GM21390 (cell line): ENCODE measurements around the gene PEA15.

Source experiments
- ATAC-seq: cut with Tn5 transposase; IDR thresholded peaks from one replicate; pipeline ENCODE4 v1.9.1; 2021; ENCODE audit not compliant: unreplicated experiment

Gene PEA15

DNA sequence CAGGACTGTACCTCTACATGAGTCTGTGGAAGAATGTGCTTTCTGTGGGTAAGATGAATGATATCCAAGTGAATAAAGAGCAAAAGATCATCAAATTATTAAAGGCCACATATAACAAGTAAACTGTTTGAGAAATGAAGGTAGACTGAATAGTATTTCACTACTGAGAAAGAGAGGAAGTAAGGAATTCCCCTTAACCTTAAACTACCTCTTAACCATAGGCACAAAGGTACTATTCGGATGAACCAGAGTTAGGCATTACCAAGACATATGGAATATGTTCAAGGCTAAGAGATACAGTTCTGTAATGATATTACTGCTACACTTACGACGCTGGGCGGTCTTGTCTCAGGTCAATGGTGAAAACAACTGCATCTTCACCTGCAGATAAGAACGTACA, 31.6 kb downstream of the PEA15 start:
- ATAC-seq, result no peak

DNA sequence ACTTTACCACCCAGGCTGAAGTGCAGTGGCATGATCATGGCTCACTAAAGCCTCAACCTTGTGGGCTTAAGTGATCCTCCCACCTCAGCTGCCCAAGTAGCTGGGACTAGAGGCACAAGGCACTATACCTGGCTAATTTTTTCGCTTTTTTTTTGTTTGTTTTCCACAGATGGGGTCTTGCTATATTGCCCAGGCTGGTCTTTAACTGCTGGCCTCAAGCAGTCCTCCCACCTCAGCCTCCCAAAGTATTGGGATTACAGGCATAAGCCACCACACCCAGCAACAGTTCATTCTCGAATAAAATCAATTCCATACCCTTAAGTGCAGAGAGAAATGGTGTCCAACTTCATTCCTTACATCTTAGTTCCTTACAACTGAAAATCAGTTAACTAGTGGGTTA, 32.4 kb downstream of the PEA15 start:
- ATAC-seq, result no peak

DNA sequence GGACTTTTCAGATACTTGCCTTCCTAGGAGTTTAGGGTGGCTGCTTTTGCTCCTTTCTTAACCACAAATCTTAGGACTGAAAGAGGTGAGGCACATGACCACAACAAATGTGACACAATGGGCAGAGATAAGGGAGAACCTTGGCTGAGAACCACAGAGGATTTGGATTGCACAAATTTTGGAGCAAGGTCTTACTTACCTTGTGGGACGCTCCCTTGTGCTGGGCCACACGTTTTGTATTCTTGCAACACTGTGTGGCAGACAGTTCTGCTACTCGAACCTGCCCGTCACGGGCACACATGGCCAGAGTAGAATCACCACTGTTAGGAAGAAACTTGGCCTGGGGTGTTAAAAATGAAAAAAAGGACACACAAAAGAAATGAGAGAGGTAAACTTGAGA, 33.2 kb downstream of the PEA15 start:
- ATAC-seq, result no peak

DNA sequence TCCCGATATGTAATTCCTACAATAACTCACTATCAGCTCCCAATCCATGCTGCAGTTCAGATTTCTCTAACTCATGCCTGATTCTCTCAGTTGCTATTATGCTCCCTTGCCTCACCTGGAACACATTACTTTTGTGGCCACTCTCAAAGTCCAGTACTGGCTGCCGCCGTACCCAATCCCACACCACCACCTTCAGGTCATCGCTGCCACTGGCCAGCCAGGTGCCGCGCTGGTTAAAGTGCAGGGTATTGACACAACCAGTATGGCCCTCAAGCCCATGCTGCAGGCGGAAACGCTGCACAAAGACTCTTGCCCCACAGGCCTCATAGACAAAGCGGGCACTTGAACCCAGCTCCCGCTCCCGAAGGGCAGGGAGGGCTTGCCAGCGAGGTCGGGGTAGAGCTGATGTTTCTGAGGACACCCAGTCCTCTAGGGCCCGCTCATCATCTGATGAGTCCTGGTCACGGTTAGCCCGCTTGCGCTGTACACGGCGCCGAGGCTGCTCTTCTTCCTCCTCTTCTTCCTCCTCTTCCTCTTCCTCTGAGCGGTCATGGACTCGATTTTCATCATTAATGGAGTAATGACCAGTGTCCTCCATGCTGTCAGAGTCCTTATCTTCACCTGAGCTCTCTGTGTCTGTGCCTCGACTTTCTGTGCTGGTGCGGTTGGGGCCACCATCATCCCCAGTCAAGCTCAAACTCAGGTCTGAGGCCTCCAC, 34.6 kb downstream of the PEA15 start:
- no peak for ATAC-seq

DNA sequence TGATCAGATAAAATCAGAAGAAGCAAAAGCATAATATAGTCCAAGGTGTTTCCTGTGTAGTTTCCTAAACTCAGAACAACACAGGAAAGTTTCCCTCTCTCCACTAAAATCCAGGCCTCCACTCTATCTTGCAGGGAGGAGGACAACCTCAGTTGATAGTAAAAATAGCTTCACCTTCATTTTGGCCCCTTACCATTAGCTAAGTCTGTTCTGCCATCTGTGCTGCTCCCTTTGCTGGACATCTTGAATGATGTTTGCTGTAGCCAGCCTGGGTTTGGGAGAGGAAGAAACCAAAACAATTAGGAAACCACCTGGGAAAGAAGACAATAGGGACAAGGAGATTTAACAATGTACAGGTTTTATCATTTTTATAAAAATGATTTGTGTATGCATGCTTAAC, 38.6 kb downstream of the PEA15 start:
- ATAC-seq, result no peak

DNA sequence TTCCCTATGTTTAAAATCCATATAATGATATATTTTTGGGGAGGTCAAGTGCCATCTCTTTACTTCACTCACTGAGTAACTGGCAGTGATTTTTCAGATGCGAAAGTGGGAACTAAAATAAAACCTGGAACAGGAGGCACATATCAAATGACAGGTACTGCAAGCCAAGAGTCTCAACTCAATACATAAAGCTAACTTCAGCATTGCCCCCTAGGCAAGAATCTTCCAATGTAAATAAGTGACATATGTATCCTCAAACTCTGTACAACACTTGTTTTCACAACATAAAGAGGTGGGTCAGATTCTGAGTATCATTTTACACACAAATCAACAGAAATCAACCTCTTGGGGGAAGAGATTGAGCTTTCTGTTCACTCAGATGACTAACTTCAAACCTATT, 39.0 kb downstream of the PEA15 start:
- no peak for ATAC-seq

DNA sequence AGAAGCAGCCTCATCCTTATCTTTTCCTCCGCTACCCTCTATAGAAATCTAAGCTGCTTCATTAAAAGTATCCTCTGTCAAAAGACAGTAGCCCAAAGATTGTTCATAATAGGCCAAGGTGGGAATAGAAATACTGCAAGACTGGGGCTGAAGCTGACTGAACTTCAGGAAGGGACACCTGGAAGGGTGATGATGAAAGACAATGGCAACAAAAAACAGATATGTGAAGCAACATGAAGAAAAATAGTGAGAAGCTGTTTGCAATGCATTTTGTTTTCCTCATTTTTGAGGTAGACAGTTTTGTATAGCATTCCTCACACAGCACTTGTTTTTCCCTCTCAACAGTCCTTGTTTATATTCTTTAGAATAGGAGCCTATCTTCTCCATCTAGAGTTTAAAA, 40.2 kb downstream of the PEA15 start:
- no peak for ATAC-seq

DNA sequence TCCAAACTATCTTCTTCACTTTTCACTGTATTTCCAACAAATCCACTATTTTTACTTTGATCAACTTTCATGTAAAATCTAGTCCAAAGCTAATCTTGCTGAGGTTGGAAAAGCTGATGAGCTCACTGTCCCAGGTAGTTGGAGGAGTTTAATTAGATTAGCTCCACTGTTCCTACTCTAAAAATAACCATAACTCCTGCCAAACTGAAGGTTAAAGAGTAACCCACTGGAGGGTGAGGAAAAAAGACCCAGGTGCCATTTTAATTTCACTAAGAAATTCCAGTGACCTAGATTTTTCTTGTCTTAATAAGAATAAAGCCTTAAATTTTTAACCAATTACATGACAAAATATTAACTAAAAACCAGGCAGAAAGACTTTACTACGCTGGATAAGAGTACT, 41.9 kb downstream of the PEA15 start:
- ATAC-seq, result no peak

DNA sequence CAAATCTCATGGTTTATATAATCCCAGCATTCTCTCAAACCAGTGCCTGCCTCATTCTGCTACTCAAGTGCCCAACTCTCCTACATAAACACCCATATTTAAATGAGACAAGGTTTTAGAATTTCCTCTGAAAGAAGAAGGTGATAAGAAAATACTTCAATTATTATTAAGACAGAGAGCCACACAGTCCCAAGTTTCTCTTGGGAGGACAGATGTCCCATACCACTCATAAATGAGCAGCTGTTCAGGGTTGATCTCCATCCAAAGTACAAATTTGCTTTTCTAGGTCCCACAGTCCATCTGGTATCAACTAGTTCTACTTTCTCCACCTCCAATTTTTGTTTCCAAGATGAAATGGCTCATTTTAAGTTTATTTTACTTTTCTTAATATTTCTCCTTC, 45.8 kb downstream of the PEA15 start:
- no peak for ATAC-seq

DNA sequence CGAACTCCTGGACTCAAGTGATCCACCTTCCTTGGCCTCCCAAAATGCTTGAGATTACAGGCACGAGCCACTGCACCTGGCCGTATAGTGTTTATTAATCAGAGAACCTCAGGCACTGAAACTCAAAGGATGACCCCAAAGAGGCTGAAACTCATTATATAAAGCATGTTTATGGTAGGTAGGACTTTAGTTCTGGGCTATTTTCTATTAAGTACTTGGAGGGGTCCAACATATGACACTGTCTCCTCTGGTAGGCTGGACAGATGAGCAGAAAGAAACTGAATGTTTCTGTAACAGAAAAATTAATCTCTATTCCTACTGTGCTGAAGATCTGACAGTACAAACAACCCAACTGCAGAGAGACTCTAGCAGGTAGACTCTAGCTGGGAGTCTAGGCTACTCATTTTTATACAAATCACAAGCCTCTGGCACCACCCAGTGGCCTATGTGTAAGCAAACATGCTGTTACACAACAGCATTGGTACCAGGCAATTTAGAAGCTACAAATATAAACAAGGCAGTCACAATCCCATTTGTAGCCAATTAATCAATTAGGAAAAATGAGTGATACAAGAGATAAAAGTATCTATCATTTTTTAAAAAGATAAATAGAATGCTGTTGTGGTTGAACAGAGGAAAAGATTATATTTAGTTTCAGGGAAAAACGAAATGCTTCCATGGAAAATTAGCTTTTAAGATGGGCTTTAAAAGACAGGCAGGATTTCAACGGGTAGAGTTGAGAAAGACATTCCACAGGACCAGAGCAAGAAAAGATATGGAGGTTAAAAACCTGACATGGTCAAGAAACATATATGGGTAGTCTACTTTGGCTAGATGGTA, 46.7 kb downstream of the PEA15 start:
- peak; percentile 80 for ATAC-seq

DNA sequence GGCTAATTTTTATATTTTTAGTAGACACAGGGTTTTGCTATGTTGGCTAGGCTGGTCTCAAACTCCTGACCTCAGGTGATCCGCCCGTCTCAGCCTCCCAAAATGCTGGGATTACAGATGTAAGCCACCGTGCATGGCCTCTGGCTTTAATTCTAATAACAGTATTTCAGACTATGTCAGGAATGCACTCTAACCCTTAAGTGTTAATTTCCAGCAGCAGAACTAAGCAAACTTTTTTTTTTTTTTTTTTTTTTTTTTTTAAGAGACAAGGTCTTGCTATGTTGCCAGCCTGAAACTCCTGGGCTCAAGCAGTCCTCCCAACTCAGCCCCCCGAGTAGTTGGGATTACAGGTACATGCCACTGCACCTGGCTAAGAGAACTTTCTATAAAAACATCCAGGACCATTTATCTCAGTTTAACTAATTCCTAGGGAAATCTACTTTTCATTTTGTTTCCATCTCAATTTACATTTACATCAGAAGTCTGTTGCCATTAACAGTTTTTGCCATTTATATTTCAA, 50.7 kb downstream of the PEA15 start:
- ATAC-seq, result no peak

DNA sequence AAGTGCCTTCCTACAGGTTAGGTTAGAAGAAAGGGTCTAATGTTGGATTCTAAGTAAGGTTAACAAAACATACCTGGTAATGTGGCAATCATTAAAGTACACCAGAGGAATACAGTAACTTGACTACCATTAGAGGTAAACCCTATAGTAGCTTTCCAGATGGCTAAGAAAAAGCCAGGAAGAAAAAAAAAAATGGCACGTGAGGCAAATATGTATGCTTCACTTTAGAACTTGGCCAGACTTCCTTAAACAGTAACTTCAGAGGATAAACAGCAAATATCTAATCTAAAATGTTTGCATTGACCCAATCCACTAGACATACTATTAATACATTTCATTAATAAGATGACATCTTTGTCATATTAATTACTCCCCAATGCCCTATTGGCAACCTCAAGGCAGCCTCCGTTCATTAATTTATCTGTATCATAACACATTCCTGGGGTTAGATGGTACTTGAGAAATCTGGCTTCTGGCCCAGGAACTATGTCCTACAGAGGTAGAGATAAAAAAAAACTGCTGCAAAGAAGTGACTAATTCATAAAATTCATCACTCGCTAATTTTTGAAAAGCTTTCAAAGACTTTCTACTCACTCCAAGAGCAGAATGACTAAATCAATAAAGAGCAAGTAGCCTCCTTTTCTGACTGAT, 51.3 kb downstream of the PEA15 start:
- ATAC-seq, result no peak

DNA sequence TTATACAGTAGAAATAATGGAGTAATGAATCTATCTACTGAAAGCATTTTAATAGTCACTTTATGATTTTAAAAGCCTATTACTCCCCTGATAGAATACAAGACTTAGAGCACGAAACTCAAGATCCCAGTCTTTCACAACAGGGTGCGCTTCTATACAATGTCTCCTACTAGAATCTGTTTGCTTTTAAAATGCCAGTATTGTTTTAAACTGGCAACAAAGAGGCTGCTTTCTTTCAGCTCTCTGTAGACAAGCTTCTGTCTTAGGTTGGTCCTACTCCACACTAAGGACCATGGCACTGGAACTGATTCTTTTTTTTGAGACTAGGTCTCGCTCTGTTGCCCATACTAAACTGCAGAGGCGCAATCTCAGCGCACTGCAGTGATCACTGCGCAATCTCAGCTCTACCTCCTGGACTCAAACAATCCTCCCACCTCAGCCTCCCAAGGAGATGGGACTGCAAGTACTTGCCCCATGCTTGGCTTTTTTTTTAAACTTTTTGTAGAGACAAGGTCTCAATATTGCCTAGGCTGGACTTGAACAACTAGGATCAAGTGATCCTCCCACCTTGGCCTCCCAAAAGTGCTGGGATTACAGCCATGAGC, 52.3 kb downstream of the PEA15 start:
- no peak for ATAC-seq

DNA sequence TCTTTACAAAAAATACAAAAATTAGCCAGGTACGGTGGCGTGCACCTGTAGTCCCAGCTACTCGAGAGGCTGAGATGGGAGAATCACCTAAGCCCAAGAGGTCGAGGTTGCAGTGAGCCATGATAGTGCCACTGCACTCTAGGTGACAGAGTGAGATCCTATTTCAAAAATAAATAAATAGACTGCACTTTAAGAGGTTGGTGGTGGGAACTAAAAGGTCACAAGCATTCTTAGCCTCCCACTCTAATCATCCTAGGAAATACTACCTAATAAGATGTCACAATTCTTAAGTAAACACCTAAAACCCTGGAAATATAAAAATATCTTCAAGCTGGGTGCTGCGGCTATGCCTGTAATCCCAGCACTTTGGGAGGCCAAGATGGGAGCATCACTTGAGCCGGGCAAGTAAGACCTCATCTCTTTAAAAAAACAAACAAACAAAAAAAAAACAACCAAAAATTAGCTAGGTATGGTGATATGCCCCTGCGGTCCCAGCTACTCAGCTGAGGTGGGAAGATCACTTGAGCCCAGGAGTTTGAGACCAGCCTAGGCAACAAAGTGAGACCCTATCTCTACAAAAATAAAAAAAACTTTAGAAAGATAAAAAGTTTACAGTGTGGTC, 53.1 kb downstream of the PEA15 start:
- ATAC-seq, result no peak

DNA sequence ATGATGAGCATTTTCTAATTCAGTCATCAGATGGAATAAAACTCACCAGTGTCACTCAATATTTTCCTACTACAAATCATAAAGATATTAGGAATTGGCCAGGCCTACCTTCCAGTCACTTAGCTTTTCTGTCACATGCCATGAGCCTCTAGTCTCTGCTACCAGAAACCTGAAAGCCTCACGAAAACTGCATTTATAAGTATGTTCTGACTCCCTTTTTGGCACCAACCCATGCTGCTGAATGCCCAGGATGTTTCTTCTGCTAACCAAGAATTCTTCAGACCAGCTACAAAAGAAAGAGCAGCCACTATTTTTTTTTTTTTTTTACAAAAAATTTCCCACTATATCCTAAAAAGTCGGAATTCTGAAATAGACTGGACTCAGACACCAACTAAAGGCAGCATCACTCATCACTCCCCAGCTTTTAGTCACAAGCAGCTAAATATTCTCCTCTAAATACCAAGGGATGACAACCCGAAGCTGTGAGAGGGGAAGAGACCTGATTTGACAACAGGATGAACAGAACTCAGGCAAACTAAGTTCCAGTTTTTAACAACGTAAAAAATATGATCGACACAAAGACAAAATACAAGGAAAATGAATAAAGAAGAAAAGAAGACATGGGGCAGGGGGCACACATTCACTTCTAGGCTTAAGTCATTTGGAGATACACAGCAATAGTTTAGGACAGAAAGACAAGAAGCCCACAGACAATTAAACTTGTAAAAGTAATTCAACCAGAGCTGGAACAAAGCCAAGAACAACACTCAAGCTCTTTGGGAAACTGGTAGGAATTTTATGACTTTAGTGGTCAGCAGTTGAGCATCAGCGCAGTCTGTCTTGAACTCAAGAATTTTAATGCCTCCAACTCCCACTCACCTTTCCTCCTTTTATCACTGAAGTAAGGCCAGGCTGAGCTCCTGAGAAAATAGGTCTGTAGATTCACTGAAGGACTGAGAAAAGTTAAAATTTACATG, 55.5 kb downstream of the PEA15 start:
- ATAC-seq, result no peak

DNA sequence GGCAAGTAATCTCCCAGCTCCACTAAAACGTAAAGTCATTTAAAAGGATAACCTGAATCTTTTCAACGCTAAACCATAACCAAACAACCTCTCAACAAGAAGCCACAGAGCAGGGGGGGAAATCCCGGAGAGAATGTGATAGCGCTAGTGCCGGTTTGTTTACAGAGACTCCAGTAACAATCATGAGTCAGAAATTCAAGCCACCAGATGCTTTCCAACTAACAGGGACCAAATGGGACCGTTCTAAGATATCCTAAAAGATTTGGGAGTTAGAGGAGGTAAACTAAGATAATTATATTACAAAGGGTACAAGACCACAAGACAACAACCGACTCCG, 56.3 kb downstream of the PEA15 start:
- ATAC-seq, result peak; percentile 26

DNA sequence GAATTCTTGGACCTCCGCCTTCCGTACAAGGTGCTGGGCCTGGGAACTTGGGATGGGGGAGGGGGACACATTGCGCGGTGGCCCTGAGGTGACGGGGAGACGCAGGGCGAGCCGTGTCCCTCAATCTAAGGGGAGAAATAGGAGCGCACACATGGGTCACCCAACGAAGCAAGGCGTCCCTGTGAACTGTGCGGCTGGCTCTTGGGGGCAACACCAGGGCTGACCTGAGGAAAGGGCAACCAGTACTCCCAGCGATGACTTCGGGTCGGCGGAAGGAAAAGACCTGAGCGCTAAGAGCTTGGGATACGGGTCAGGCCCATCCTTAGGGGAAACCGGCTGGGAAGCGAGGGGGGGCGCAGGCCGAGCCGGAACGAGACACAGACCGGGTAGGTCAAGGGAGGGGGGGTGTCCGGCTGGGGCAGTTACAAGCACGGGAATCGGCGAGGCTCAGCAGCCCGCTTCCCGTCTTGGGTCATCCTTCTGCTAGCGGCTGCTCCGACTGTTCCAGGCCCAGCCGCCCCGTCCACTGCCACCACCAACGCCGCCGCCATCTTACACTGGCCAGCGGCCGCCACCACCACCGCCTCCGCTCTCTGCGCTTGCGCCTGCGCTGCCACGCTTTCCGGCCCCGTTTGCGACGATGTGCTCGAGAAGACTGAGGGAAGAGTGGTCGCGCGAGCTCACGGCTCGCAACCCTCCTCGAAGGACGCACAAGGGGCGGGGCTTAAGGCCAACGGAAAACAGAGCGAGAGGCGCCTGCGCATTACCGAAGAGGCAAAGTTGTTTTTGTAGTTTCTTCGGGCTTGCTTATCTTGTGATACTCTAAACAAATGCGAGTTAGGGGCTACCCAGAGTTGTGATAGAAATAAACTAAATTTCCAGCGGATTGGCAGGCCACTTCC, 57.0 kb downstream of the PEA15 start, which contains the start of gene DCAF8:
Gene DCAF8, minus strand, starts transcription at position 657 of the 902 bp plus-strand sequence. CDS start 18,541 bp downstream, outside the sequence.
- ATAC-seq, result peak; percentile 79

DNA sequence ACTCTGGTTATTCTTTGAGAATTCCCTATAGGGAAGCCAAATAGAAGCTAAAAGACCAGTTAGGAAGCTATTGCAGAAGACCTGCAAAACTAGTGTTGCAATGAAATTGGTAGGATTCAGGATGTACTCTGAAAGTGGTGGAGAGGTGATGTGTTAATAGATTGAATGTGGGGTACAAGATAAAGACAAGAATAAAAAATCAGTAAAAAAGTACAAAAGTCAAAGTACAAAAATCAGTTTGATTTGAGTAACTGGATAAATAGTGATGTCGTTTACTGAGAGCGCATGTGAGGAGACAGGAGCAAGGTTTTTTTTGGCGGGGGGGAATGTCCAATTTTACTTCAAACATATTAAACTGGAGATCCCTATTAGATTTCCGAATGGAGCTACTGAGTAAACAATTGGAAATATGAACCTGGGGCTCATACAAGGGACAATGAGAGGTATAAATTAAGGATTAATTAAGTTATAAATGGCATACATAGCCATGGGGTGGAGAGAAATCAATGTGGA, 59.7 kb downstream of the PEA15 start:
- no peak for ATAC-seq
